WTC11 (cell line): ENCODE data around the gene ESPN. TPM values are rescaled to one million over a fixed set of nuclear protein-coding genes. Genes with fewer than 3 reads are reported as not detected.

Source experiments
- ATAC-seq: fragments of 200-7000 bp; cut with Tn5 transposase; 2 replicates; pipeline ENCODE4 v1.10.0; 2021; ENCODE audit warnings: mild to moderate bottlenecking, moderate library complexity
- CTCF ChIA-PET: fragments of 300-600 bp; sonication (Branson Sonifier 250); formaldehyde crosslinking; loops from one replicate; lab custom pipeline; 2021; ENCODE audit warnings: antibody characterized with exemption; lab: Charles Lee
- POLR2A ChIA-PET: fragments of 350-600 bp; sonication (Branson Sonifier 250); formaldehyde crosslinking; loops from one replicate; lab custom pipeline; 2021; ENCODE audit warnings: antibody characterized with exemption; lab: Charles Lee
- DNase-seq: peaks from one replicate; pipeline ENCODE4 v3.0.0; 2021; ENCODE audit warnings: low spot score
- H3K27ac Mint-ChIP-seq: 2 replicates; pipeline ENCODE4 v1.8.0; 2021; ENCODE audit warnings: mixed read lengths
- H3K27me3 Mint-ChIP-seq: 2 replicates; pipeline ENCODE4 v1.8.0; 2021; ENCODE audit warnings: low read depth, mild to moderate bottlenecking, moderate library complexity, mixed read lengths
- H3K36me3 Mint-ChIP-seq: 2 replicates; pipeline ENCODE4 v1.8.0; 2021; ENCODE audit warnings: mixed read lengths
- H3K4me1 Mint-ChIP-seq: 2 replicates; pipeline ENCODE4 v1.8.0; 2022; ENCODE audit warnings: mixed read lengths
- H3K4me3 Mint-ChIP-seq: 2 replicates; pipeline ENCODE4 v1.8.0; 2021; ENCODE audit warnings: mild to moderate bottlenecking, moderate library complexity, mixed read lengths
- H3K9me3 Mint-ChIP-seq: 2 replicates; pipeline ENCODE4 v1.8.0; 2021; ENCODE audit warnings: mixed read lengths
- E2F5 ChIP-seq: sonication (generic); formaldehyde crosslinking; IDR thresholded peaks from 2 replicates; pipeline ENCODE4 v1.8.1; 2022; ENCODE audit warnings: mild to moderate bottlenecking, moderate library complexity, missing genetic modification reagents
- ERG ChIP-seq: fragments of 250-450 bp; sonication (Bioruptor Pico); IDR thresholded peaks from 2 replicates; pipeline ENCODE4 v1.8.0; 2021; ENCODE audit warnings: mild to moderate bottlenecking
- ETV6 ChIP-seq: sonication (generic); formaldehyde crosslinking; IDR thresholded peaks from 2 replicates; pipeline ENCODE4 v1.8.1; 2022; ENCODE audit warnings: mild to moderate bottlenecking, missing genetic modification reagents
- FOXK1 ChIP-seq: sonication (generic); formaldehyde crosslinking; IDR thresholded peaks from 2 replicates; pipeline ENCODE4 v1.8.0; 2022; ENCODE audit warnings: mild to moderate bottlenecking, moderate library complexity, missing genetic modification reagents
- FOXP4 ChIP-seq: sonication (generic); formaldehyde crosslinking; IDR thresholded peaks from 2 replicates; pipeline ENCODE4 v1.8.0; 2022; ENCODE audit warnings: mild to moderate bottlenecking, missing genetic modification reagents
- GRHL2 ChIP-seq: fragments of 250-450 bp; sonication (Bioruptor Pico); IDR thresholded peaks from 2 replicates; pipeline ENCODE4 v1.8.0; 2022; ENCODE audit warnings: mild to moderate bottlenecking, moderate library complexity; ENCODE audit not compliant: insufficient replicate concordance, severe bottlenecking
- HMGA2 ChIP-seq: fragments of 250-450 bp; sonication (Bioruptor Pico); IDR thresholded peaks from 2 replicates; pipeline ENCODE4 v1.4.0; 2021; ENCODE audit warnings: mild to moderate bottlenecking, moderate library complexity
- JAZF1 ChIP-seq: fragments of 250-450 bp; sonication (Bioruptor Pico); IDR thresholded peaks from 2 replicates; pipeline ENCODE4 v1.9.0; 2021; ENCODE audit warnings: moderate library complexity, mild to moderate bottlenecking, inconsistent platforms
- OVOL2 ChIP-seq: fragments of 250-450 bp; sonication (Bioruptor Pico); IDR thresholded peaks from 2 replicates; pipeline ENCODE4 v1.9.0; 2021; ENCODE audit warnings: mild to moderate bottlenecking, borderline replicate concordance
- RORB ChIP-seq: fragments of 250-450 bp; sonication (Bioruptor Pico); IDR thresholded peaks from 2 replicates; pipeline ENCODE4 v1.9.0; 2021; ENCODE audit warnings: mild to moderate bottlenecking
- USF1 ChIP-seq: sonication (generic); formaldehyde crosslinking; IDR thresholded peaks from 2 replicates; pipeline ENCODE4 v1.8.0; 2022; ENCODE audit warnings: mild to moderate bottlenecking, missing genetic modification reagents
- ZNF317 ChIP-seq: sonication (generic); formaldehyde crosslinking; IDR thresholded peaks from 2 replicates; pipeline ENCODE4 v1.8.1; 2023; ENCODE audit warnings: low read depth, mild to moderate bottlenecking, moderate library complexity, missing genetic modification reagents, borderline replicate concordance
- ZNF416 ChIP-seq: fragments of 250-450 bp; sonication (Bioruptor Pico); IDR thresholded peaks from 2 replicates; pipeline ENCODE4 v1.9.0; 2021; ENCODE audit warnings: mild to moderate bottlenecking, inconsistent platforms
- ZNF512 ChIP-seq: sonication (generic); formaldehyde crosslinking; IDR thresholded peaks from 2 replicates; pipeline ENCODE4 v1.8.1; 2022; ENCODE audit warnings: missing genetic modification reagents, borderline replicate concordance
- ZNF532 ChIP-seq: fragments of 250-450 bp; sonication (Bioruptor Pico); IDR thresholded peaks from 2 replicates; pipeline ENCODE4 v1.9.0; 2021; ENCODE audit warnings: mild to moderate bottlenecking, borderline replicate concordance
- ZSCAN18 ChIP-seq: fragments of 250-450 bp; sonication (Bioruptor Pico); IDR thresholded peaks from 2 replicates; pipeline ENCODE4 v2.1.2; 2022; ENCODE audit warnings: mild to moderate bottlenecking, moderate library complexity
- total RNA-seq: library from RNA; stranded (reverse); gene quantifications from 3 replicates; pipeline ENCODE4 v1.2.3, GENCODE V29; 2021

ESPN gene
- total RNA-seq, 1 experiment from 2014 or later: 46.1 TPM

GRCh38 chr1:6409053-6409452 lies 15.5 kb upstream of the ESPN start (continued):
- no peak for TF ChIP-seq ZNF532 (CRISPR knock-in tag)
- no peak for TF ChIP-seq RORB (CRISPR knock-in tag)

GRCh38 chr1:6409733-6410132 lies 14.8 kb upstream of the ESPN start:
- TF ChIP-seq ETV6: no peak
- TF ChIP-seq JAZF1: no peak
- no peak for TF ChIP-seq OVOL2 (CRISPR knock-in tag)
- no peak for TF ChIP-seq ERG
- no peak for TF ChIP-seq ZSCAN18 (CRISPR knock-in tag)
- TF ChIP-seq GRHL2 (CRISPR knock-in tag): no peak
- TF ChIP-seq USF1 (CRISPR knock-in tag): no peak
- no peak for TF ChIP-seq ZNF317
- no peak for TF ChIP-seq ZNF416 (CRISPR knock-in tag)
- TF ChIP-seq ZNF512 (CRISPR knock-in tag): no peak
- TF ChIP-seq E2F5 (CRISPR knock-in tag): no peak
- no peak for TF ChIP-seq FOXK1 (CRISPR knock-in tag)
- no peak for TF ChIP-seq HMGA2 (CRISPR knock-in tag)
- no peak for TF ChIP-seq FOXP4 (CRISPR knock-in tag)
- CTCF ChIA-PET: interaction anchor here (0.7 to 2.2 kb wide), 6 partner anchors 10 to 175 kb away, joined by 3 to 11 read pairs (median 5); partner anchors contain the start of gene HES2
- H3K9me3 Mint-ChIP-seq: no peaks in the 10 kb centered on the region
- no peak overlapping the region for H3K4me3 Mint-ChIP-seq
- peaks cover 7% of the 10 kb centered on the region for H3K4me1 Mint-ChIP-seq
- ATAC-seq (no peak), DNase-seq (no peak)
- H3K27me3 Mint-ChIP-seq: peaks cover 49% of the 10 kb centered on the region
- POLR2A ChIA-PET: interaction anchor here (0.7 kb wide), 1 partner anchor 24 kb away, joined by 8 read pairs; no protein-coding TSS in a partner anchor
- H3K36me3 Mint-ChIP-seq: no peaks in the 10 kb centered on the region
- no peak overlapping the region for H3K27ac Mint-ChIP-seq
